HG02970 (cell line): Measurements from ENCODE around the gene ACSL6.

ENCODE experiments used
- ATAC-seq: cut with Tn5 transposase; IDR thresholded peaks from one replicate; pipeline ENCODE4 v1.9.1; 2021; ENCODE audit warnings: mild to moderate bottlenecking, moderate library complexity, moderate number of reproducible peaks; ENCODE audit not compliant: unreplicated experiment, low FRiP score

ACSL6 gene, protein sequence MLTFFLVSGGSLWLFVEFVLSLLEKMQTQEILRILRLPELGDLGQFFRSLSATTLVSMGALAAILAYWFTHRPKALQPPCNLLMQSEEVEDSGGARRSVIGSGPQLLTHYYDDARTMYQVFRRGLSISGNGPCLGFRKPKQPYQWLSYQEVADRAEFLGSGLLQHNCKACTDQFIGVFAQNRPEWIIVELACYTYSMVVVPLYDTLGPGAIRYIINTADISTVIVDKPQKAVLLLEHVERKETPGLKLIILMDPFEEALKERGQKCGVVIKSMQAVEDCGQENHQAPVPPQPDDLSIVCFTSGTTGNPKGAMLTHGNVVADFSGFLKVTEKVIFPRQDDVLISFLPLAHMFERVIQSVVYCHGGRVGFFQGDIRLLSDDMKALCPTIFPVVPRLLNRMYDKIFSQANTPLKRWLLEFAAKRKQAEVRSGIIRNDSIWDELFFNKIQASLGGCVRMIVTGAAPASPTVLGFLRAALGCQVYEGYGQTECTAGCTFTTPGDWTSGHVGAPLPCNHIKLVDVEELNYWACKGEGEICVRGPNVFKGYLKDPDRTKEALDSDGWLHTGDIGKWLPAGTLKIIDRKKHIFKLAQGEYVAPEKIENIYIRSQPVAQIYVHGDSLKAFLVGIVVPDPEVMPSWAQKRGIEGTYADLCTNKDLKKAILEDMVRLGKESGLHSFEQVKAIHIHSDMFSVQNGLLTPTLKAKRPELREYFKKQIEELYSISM

DNA sequence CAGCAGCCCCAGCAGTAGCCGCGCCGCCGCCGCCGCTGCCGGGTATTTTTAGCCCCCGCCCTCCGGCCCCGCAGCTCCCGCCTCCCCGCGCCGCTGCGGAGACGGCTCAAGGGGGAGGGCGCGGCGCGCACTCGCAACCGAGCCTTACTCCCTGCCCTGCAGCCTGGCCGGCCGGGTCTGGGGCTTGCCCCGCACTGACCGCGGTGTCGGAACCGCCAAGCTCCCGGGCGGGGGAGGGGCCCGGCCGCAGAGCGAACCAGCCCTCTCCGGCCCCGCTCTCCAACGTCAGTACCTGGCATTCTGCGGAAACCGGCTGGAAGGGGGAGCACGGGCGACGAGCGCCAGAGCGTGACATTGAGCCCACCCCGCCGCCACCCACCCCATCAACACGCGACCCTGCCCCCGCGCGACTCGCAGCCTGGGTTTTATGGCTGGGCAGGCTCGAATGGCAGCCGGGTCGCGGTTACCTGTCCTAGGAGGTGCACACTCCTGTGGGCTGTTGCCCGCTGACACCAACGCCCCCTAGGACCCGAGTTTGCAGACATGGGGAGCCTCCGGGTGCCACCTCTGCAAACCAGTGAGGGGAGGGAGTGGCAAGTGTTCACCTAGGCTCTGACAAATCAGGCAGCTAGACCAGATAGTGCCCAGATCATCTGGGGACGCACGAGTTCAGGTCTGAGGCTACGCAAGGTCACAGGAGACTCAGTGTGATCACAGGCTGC is at the start of gene ACSL6:
Gene ACSL6 (minus strand): TSS at position 37 of the 722 bp plus-strand sequence. CDS start 105 bp downstream, outside the sequence.
- ATAC-seq: no peak

DNA sequence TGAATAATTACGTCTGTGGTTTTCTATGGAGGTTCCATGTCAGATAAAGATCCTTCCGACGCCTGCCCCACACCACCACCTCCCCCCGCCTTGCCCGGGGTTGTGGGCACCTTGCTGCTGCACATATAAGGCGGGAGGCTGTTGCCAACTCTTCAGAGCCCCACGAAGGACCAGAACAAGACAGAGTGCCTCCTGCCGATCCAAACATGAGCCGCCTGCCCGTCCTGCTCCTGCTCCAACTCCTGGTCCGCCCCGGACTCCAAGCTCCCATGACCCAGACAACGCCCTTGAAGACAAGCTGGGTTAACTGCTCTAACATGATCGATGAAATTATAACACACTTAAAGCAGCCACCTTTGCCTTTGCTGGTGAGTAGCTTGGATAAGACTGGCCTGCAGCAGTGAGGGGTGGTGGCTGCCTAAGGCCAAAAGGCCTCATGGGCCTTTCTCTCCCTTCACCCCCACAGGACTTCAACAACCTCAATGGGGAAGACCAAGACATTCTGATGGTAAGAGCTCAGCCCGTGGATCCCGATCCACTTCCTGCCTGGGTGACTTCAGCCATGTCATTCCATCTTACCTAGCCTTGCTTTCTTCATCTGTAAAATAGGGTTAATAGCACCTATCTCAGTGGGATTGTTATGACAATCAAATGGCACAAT is 49.2 kb upstream of the ACSL6 start, which contains the start of gene IL3:
Gene IL3 (plus strand): TSS at position 155 of the 661 bp plus-strand sequence. CDS start 52 bp downstream, at position 207.
- no peak for ATAC-seq

- ATAC-seq: no peak
Measured at GRCh38 chr5:132059696-132060500, 48.4 kb upstream of the ACSL6 start.

- no peak for ATAC-seq
Measured at GRCh38 chr5:132059043-132059695, 47.7 kb upstream of the ACSL6 start.

GRCh38 chr5:132058646-132059042 is 47.2 kb upstream of the ACSL6 start:
- no peak for ATAC-seq

- ATAC-seq: no peak
Measured at GRCh38 chr5:132057498-132058255, 46.2 kb upstream of the ACSL6 start.

DNA sequence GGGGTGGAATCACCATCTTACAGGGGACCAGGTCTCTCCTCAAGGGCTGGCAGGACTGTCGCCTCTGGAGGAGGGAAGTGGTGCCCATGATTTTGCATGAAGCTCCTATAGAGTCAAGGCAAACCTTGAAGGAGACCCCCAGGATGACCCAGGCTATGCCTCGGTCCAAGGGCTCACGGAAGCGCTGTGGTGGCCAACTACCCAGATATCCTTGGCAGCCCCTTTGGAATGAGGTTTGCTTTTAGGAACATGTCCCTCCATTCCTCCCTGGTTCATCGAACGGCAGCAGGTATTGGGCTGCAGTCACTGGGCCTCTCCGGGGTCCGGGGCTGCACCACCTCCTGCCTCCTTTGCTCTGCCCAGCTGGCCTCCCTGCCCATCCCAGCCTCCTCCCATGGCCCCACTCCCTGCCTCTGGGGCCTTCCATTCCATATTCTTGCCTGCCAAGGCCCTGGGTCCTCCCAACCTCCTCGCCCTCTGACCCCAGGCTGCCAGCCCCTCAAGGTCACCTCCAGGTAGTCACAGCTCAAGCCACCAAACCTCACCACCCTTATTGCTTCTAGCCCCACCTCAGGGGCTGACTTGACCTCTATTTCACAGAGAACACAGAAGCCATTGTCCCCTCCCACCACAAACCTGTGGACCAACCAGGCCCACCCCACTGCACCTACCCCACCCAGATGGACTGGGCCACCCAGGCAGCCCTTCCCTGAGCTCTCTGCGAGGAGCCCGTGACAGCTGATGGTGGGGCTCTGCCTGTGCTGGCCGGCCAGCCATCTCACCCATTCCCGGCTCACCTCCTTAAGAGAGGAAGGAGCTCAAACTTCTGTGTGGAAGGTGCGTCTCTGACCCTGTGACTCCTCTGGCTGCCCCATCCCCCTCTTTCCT is 45.4 kb upstream of the ACSL6 start:
- ATAC-seq: no peak

DNA sequence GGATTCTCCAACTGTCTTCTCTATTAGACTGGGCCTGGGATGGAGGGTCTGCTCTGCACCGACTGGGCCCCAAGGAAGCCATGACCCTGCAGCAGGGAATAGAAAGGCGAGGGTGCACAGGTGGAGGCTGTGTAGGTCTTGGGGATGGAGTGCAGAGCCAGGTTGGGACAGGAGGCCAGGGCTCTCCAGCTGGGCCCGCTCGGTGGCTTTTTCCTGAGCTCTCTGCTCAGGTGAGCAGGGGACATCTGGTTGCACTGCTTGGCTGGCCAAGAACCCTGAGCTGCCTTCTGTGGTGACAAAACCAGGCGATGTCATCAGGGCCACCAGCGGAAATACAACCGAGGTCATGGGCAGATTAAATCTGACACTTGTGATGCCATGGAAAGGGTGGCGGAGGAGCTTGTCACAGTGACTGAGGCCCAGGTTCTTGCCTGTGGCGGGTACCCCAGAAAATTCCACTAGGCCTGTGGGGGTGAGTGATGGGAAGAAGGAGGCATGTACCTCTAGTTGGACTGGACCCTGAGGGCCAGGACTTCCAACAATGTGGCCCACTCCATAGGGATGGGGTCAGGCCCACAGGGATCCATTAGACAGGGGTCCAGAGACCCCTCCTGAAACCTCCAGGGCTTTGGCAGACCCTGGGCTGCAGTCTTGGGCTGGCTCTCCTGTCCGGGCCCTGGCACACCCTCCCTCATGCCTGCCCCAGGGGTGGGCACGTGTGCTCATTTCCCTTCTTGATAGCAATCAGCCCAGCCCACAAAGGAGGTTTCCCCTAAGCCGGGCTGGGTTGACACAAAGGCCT is 44.6 kb upstream of the ACSL6 start:
- ATAC-seq: no peak

DNA sequence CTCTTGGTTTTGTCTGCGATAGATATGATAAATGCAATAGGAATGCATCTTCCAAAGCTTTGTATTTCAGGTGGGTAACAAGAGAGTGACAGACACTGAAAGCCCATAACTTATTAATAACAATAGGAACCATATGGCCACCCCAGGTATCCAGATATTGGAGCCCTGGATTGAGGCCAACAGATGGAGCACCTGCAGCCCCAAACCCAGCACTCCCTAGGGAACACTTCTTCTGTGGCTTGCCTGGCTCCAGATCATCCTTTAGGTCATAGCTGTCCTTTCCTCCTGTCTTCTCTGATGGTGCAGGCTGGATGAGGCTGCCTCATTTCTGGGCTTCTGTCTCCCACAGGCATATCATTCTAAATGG is 44.0 kb upstream of the ACSL6 start:
- ATAC-seq: no peak

- ATAC-seq: no peak
Measured at GRCh38 chr5:132054697-132055440, 43.4 kb upstream of the ACSL6 start.

GRCh38 chr5:132054031-132054696 is 42.7 kb upstream of the ACSL6 start:
- ATAC-seq: no peak

DNA sequence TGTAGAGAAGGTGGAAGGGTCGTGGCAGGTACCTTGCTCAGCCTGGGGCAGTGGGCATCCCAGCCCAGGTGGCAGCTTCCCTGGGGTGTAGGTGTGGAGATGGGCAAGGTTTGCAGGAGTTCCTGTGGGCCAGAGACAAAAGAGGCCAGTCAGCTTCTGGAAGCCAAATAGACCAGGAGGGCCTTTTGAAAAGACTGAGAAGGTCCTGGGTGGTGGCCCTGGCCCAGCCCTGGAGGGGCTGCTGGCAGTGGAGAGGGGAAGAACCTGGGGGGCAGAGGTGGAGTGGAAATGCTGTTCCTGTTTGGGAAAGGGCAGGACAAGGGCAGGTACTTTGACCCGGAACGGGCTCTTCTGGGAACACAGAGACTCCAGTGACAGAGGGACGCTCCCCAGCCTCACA is 42.0 kb upstream of the ACSL6 start:
- ATAC-seq: no peak

- ATAC-seq: no peak
Measured at GRCh38 chr5:132052520-132052919, 41.1 kb upstream of the ACSL6 start.

DNA sequence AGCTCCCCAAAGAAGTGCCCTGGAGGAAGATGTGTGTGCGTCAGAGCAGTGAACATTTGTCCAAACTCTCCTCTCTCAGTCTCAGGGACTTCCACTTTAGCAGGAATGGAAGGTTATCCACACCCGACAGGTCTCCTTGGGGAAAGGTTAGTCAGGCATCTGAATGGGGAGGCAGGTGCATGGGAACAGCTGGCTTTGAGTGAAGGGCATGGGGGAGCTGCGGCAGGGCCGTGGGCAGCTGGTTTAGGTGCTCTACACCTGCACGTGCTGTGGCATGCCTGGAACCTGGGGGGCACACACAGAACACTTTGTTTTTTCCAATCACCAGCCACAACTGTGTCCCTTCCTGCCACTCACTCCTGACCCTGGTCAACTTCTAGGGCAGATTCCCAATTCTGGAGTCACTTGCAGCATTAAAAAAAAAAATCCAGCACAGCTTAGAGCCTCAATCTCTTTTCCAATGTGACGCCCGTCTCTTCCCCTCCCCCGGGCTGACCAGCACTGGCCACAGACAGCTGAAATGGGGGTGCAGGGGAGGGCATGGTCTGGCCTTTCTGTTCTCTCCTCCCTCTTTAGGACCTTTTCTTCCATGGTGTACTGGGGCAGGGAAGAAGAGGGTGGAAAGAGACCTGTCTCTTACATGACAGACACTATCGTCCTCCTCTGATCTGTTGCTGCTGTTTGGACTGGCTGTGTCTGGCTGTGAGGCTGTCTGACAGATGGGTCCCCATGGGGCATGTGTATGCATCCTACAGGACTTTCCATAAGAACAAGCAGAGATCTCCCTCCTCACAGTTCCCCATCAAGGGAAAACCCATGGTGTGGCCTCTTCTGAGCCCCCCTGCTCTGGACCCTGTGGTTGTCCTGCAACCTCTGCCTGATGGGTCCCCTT is 39.4 kb upstream of the ACSL6 start:
- ATAC-seq: no peak

DNA sequence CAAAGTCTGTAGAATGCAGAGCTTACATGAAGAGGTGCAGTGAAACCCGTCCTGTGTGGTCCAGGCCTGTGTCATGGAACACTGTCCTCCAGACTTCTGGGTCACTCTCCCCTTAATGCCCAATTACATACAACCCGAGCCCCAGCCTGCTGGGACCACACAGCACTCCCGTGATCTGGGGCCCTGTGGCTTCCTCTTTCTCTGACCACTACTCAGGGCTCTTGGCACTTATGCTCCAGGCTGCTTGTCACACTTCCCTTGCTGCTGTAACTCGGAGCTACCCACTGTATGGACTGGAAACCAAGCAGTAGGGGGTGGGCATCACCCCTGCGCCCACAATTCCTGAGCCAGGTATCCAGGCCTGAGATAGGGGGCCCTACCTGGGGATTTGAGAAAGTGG is 38.7 kb upstream of the ACSL6 start:
- ATAC-seq: no peak
